Measurements from ENCODE around the gene FAM217B. TPM values are rescaled to one million over a fixed set of nuclear protein-coding genes. Genes with fewer than 3 reads are reported as not detected.
A peak's percentile ranks its signal among the peaks of the same experiment; 100 is the strongest.
"Not testable (repeated sequence)": the region's sequence is repeated elsewhere in the genome, so short reads cannot be mapped to it uniquely, and the experiment has no call there.

The FAM217B gene
- total RNA-seq, 1 donor from 2014 or later, result 7.3 TPM

DNA sequence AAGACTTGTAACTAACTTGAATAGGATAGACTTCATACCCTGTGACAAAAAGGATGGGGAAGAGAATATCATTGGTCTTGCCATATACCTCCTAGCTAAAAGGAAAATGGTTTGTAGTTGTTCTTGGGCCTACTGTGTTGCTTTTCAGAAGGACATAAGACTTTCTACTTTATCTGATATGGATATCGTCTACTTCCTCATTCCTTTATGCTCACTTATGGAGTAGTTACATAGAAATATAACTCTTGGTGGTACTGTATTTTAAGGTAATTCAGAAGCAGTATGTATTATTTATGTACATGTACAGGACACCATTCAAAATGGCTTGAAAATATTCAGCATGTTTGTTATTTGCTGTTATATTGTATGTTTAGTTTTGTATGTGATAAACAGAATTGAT is 8.0 kb downstream of the FAM217B start:
- Histone ChIP-seq H3K4me3 (ENCODE audit: low read length in 3 of 3) (no peak overlapping the region), H3K27me3 (ENCODE audit: control insufficient read depth in 3 of 3, insufficient read depth in 3 of 3, low read length in 3 of 3) (no peaks in the 10 kb centered on the region), H3K4me1 (ENCODE audit: control insufficient read depth in 3 of 3, insufficient read depth in 3 of 3, low read length in 3 of 3) (peaks cover 0 to 11% (median 0%) of the 10 kb centered on the region in 3 donors), H3K9ac (ENCODE audit: low read depth in 1 of 3, low read length in 3 of 3) (no peak overlapping the region), H3K36me3 (ENCODE audit: control insufficient read depth in 3 of 3, insufficient read depth in 3 of 3, low read length in 3 of 3) (peaks cover 10 to 34% (median 23%) of the 10 kb centered on the region in 3 donors), H3K9me3 (ENCODE audit: control insufficient read depth in 3 of 3, low read length in 3 of 3) (no peaks in the 10 kb centered on the region), H3K27ac (ENCODE audit: low read depth, low read length) (no peak overlapping the region)

DNA sequence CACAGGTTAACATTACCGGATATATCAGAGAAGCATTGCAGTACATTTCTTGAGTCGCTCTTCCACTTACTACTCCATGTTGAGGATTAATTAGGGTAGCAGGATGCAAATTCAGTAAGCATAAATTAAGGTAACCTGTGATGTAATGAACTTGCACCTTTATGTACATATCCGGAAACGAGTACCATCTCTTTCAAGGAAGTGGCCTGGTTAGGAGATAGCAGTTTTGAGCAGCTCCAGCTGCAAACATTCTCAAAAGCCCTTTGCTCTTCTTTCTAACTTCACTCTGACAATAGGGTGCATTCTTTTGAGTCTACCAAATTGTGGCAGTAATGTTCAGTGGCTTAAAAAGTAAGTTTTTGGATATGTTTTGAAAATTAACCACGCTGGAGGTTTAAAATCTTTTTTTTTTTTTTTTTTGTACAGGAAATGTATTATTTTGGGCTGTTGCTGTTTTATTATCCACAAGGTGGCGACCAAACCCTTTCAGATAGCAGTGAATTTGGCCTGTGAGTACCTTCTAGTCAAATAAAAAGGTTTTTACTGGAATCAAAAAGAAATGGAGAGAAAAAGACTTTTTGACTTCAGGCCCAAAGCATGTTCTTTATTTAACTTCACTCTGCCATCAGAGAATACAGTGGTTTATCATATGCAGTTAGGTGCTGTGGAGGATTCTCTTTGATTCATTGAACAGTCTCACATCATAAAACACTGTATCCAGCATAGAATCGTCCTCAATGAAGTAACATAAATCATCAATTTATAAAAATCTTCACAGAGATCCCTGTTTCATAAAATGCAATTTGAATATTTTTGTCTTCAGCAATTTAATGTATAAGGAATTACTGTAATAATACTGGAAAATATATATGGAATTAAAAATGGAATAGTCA is 8.9 kb downstream of the FAM217B start:
- no peak overlapping the region for H3K4me3 ChIP-seq (ENCODE audit: low read length in 3 of 3)
- no peak overlapping the region for H3K9ac ChIP-seq (ENCODE audit: low read depth in 1 of 3, low read length in 3 of 3)
- no peaks in the 10 kb centered on the region for H3K27me3 ChIP-seq (ENCODE audit: control insufficient read depth in 3 of 3, insufficient read depth in 3 of 3, low read length in 3 of 3)
- H3K9me3 ChIP-seq (ENCODE audit: control insufficient read depth in 3 of 3, low read length in 3 of 3), result no peaks in the 10 kb centered on the region
- H3K27ac ChIP-seq (ENCODE audit: low read depth, low read length), result no peak overlapping the region
- peaks cover 0 to 10% (median 0%) of the 10 kb centered on the region in 3 donors for H3K4me1 ChIP-seq (ENCODE audit: control insufficient read depth in 3 of 3, insufficient read depth in 3 of 3, low read length in 3 of 3)
- H3K36me3 ChIP-seq (ENCODE audit: control insufficient read depth in 3 of 3, insufficient read depth in 3 of 3, low read length in 3 of 3), result peaks cover 6 to 30% (median 17%) of the 10 kb centered on the region in 3 donors

DNA sequence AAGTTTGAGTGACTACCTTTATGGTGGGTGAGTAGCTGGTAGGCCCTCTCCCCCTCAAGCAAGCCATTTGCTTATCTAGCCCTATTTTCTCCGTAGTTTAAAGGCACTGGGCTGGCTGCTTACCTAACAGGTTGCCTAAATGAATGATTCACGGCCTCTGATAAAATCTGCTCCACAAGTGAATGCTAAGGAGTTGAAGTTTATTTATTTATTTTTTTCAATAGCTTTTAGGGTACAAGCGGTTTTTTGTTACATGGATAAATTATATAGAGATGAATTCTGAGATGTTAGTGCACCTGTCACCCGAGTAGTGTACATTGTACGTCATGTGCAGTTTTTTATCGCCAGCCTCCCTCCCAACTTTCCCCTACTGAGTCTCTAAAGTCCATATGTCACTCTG is 9.7 kb downstream of the FAM217B start:
- Histone ChIP-seq H3K36me3 (ENCODE audit: control insufficient read depth in 3 of 3, insufficient read depth in 3 of 3, low read length in 3 of 3) (peaks cover 0 to 22% (median 8%) of the 10 kb centered on the region in 3 donors), H3K4me3 (ENCODE audit: low read length in 3 of 3) (no peak overlapping the region), H3K9ac (ENCODE audit: low read depth in 1 of 3, low read length in 3 of 3) (no peak overlapping the region), H3K9me3 (ENCODE audit: control insufficient read depth in 3 of 3, low read length in 3 of 3) (no peaks in the 10 kb centered on the region), H3K4me1 (ENCODE audit: control insufficient read depth in 3 of 3, insufficient read depth in 3 of 3, low read length in 3 of 3) (peaks cover 4 to 9% (median 7%) of the 10 kb centered on the region in 3 donors), H3K27ac (ENCODE audit: low read depth, low read length) (no peak overlapping the region), H3K27me3 (ENCODE audit: control insufficient read depth in 3 of 3, insufficient read depth in 3 of 3, low read length in 3 of 3) (no peaks in the 10 kb centered on the region)

DNA sequence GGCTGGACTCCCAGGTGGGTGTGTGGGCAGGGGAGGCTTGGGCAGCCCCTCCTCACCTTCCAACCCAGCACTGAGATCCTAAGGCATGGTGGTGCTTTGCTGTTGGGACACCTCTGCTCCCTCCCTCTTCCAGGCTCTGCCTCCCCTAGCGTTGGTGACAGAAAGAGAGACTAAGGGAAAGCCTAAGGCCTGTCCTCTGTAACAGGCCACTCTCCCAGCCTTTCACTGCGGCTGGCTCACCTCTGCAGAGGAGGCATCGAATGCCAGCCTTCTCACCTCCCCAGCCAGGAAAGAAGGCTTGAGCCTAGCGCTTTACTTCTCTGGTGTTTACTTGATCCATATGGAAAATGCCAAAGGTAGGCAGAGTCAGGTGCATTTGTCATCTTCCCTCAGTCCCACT is 14.5 kb downstream of the FAM217B start:
- no peaks in the 10 kb centered on the region for H3K27me3 ChIP-seq (ENCODE audit: control insufficient read depth in 3 of 3, insufficient read depth in 3 of 3, low read length in 3 of 3)
- peak overlapping the region in 1 of 3 donors; percentile 17 for H3K4me3 ChIP-seq (ENCODE audit: low read length in 3 of 3)
- H3K9me3 ChIP-seq (ENCODE audit: control insufficient read depth in 3 of 3, low read length in 3 of 3), result no peaks in the 10 kb centered on the region
- H3K36me3 ChIP-seq (ENCODE audit: control insufficient read depth in 3 of 3, insufficient read depth in 3 of 3, low read length in 3 of 3), result peaks cover 3 to 13% (median 4%) of the 10 kb centered on the region in 3 donors
- peak overlapping the region in 2 of 3 donors; percentile 9 to 45 for H3K9ac ChIP-seq (ENCODE audit: low read depth in 1 of 3, low read length in 3 of 3)
- H3K27ac ChIP-seq (ENCODE audit: low read depth, low read length), result peak overlapping the region; percentile 48
- peaks cover 10 to 12% (median 10%) of the 10 kb centered on the region in 3 donors for H3K4me1 ChIP-seq (ENCODE audit: control insufficient read depth in 3 of 3, insufficient read depth in 3 of 3, low read length in 3 of 3)

DNA sequence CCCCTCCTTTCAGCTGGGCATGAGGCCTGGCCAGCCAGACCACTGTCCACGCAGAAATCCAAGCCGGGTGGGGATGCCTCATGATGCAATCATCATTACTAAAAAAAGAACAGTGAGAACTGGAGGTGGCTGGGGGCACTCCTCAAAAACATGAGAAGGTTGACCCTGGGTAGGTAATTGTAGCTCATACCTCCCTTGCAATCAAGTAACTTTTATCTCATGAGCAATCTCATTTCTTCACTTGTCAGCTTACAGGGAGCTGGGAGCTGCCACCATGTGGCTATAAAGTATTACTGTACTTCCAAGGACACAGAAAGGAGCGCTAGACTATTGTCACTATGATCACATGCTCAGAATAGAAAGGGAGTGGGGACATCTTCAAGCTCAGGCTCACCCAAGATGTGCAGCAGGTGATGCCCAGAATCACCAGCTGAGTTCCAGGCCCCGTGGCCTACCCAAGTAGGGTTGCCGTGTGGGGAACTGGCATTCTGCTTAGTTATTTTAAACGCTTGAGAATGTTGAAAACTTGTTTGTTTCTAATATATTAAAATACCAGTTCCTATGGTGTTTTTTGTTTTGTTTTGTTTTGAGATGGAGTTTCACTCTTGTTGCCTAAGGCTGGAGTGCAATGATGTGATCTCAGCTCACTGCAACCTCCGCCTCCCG is 15.1 kb downstream of the FAM217B start:
- Histone ChIP-seq H3K27ac (ENCODE audit: low read depth, low read length) (peak overlapping the region; percentile 48), H3K36me3 (ENCODE audit: control insufficient read depth in 3 of 3, insufficient read depth in 3 of 3, low read length in 3 of 3) (peaks cover 3 to 10% (median 4%) of the 10 kb centered on the region in 3 donors), H3K4me1 (ENCODE audit: control insufficient read depth in 3 of 3, insufficient read depth in 3 of 3, low read length in 3 of 3) (peaks cover 10 to 12% (median 10%) of the 10 kb centered on the region in 3 donors), H3K4me3 (ENCODE audit: low read length in 3 of 3) (peak overlapping the region in 1 of 3 donors; percentile 17), H3K9me3 (ENCODE audit: control insufficient read depth in 3 of 3, low read length in 3 of 3) (no peaks in the 10 kb centered on the region), H3K27me3 (ENCODE audit: control insufficient read depth in 3 of 3, insufficient read depth in 3 of 3, low read length in 3 of 3) (no peaks in the 10 kb centered on the region), H3K9ac (ENCODE audit: low read depth in 1 of 3, low read length in 3 of 3) (peak overlapping the region in 2 of 3 donors; percentile 9 to 45)

DNA sequence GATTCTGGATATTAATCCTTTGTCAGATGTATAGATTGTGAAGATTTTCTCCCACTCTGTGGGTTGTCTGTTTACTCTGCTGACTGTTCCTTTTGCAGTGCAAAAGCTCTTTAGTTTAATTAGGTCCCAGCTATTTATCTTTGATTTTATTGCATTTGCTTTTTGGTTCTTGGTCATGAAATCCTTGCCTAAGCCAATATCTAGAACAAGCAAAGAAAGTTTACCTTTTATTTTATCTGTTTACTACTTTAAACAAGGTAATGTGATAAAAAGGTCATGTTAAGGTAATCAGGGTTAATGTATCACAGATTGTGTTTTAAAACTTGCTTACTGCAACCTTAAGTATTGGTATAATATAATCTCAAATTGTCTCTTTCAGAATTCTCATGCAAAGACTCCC is 17.4 kb downstream of the FAM217B start:
- not testable (repeated sequence) for H3K9ac ChIP-seq (ENCODE audit: low read depth in 1 of 3, low read length in 3 of 3); H3K36me3 ChIP-seq (ENCODE audit: control insufficient read depth in 3 of 3, insufficient read depth in 3 of 3, low read length in 3 of 3); H3K27ac ChIP-seq (ENCODE audit: low read depth, low read length); H3K4me3 ChIP-seq (ENCODE audit: low read length in 3 of 3); H3K27me3 ChIP-seq (ENCODE audit: control insufficient read depth in 3 of 3, insufficient read depth in 3 of 3, low read length in 3 of 3); H3K9me3 ChIP-seq (ENCODE audit: control insufficient read depth in 3 of 3, low read length in 3 of 3)
- H3K4me1 ChIP-seq (ENCODE audit: control insufficient read depth in 3 of 3, insufficient read depth in 3 of 3, low read length in 3 of 3), result peaks cover 10 to 12% (median 10%) of the 10 kb centered on the region in 3 donors

DNA sequence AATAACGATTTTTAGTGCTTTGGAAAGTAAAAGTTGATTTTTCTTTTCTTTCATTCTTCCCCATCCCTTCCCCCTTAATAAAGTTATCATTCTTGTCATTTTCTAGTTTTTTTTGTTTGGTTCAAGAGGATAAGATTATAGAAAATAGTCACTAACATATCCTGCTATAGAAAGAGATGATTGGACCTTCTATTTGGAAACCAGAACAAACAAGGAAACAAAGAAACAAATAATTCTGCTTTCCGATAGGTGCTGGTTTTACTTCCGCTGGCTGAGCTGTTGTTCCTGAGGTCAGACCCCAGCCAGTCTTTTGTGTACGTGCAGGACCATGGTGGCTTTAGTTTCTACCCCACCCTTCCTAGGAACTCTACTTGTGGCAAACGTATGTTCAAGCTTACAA is 17.9 kb downstream of the FAM217B start, which contains the start of gene CDH26:
CDH26 (plus strand) TSS at position 301 of the 400 bp plus-strand sequence. CDS start 304 bp downstream, outside the sequence.
- H3K4me3 ChIP-seq (ENCODE audit: low read length in 3 of 3), result no peak within 1 kb of the TSS
- peaks cover 0 to 7% (median 3%) of the 10 kb centered on the region in 3 donors for H3K36me3 ChIP-seq (ENCODE audit: control insufficient read depth in 3 of 3, insufficient read depth in 3 of 3, low read length in 3 of 3)
- H3K27ac ChIP-seq (ENCODE audit: low read depth, low read length), result no peak within 1 kb of the TSS
- peaks cover 10 to 12% (median 10%) of the 10 kb centered on the region in 3 donors for H3K4me1 ChIP-seq (ENCODE audit: control insufficient read depth in 3 of 3, insufficient read depth in 3 of 3, low read length in 3 of 3)
- H3K9me3 ChIP-seq (ENCODE audit: control insufficient read depth in 3 of 3, low read length in 3 of 3), result no peaks in the 10 kb centered on the region
- H3K9ac ChIP-seq (ENCODE audit: low read depth in 1 of 3, low read length in 3 of 3), result no peak within 1 kb of the TSS
- H3K27me3 ChIP-seq (ENCODE audit: control insufficient read depth in 3 of 3, insufficient read depth in 3 of 3, low read length in 3 of 3), result no peaks in the 10 kb centered on the region

DNA sequence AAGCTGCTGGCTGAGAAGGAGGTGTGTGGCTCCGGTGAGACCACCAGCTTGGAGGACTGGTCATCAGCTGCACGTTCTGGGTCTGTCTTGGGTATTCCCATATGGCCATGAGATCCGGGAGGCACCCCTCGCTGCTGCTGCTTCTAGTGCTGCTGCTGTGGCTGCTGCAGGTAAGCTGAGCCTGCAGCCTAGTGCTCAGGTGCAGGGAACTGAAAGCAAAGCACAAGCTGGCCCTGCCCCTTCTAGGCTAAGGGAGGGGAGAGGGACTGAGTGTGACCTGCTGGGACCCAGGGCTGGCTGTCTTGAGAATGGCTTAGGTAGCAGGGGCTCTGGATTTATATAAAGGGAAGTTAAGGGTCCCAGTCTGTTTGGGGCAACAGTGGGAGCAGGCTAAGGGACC is 18.4 kb downstream of the FAM217B start:
- no peak overlapping the region for H3K9ac ChIP-seq (ENCODE audit: low read depth in 1 of 3, low read length in 3 of 3)
- H3K4me3 ChIP-seq (ENCODE audit: low read length in 3 of 3), result no peak overlapping the region

DNA sequence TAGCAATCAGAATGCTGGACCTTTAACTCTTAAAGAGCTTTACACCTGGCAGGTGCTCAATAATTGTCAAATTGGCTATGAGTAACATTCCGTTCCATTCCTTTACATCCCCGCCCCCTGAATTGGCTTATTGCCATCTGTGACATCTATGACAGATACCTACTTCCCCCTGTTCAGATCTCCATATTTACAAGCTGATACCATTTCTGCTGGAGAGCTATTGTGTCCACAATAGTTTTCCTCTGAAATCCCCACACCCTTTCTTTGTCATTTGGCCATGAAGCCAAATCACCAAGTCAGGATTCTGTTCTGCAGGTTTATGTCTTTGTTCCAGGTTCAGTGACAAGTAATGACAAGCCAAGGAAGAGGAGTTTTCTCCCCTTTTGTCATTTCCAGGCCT is 21.2 kb downstream of the FAM217B start:
- H3K9me3 ChIP-seq (ENCODE audit: control insufficient read depth in 3 of 3, low read length in 3 of 3), result no peaks in the 10 kb centered on the region
- H3K9ac ChIP-seq (ENCODE audit: low read depth in 1 of 3, low read length in 3 of 3), result no peak overlapping the region
- no peaks in the 10 kb centered on the region for H3K27me3 ChIP-seq (ENCODE audit: control insufficient read depth in 3 of 3, insufficient read depth in 3 of 3, low read length in 3 of 3)
- no peak overlapping the region for H3K4me3 ChIP-seq (ENCODE audit: low read length in 3 of 3)
- no peak overlapping the region for H3K27ac ChIP-seq (ENCODE audit: low read depth, low read length)
- H3K36me3 ChIP-seq (ENCODE audit: control insufficient read depth in 3 of 3, insufficient read depth in 3 of 3, low read length in 3 of 3), result peaks cover 0 to 7% (median 3%) of the 10 kb centered on the region in 3 donors
- H3K4me1 ChIP-seq (ENCODE audit: control insufficient read depth in 3 of 3, insufficient read depth in 3 of 3, low read length in 3 of 3), result no peaks in the 10 kb centered on the region

More for the DNA sequence above, 18.4 kb downstream of the FAM217B start:
- peaks cover 10 to 12% (median 10%) of the 10 kb centered on the region in 3 donors for H3K4me1 ChIP-seq (ENCODE audit: control insufficient read depth in 3 of 3, insufficient read depth in 3 of 3, low read length in 3 of 3)
- H3K27me3 ChIP-seq (ENCODE audit: control insufficient read depth in 3 of 3, insufficient read depth in 3 of 3, low read length in 3 of 3), result no peaks in the 10 kb centered on the region
- no peaks in the 10 kb centered on the region for H3K9me3 ChIP-seq (ENCODE audit: control insufficient read depth in 3 of 3, low read length in 3 of 3)
- peaks cover 0 to 7% (median 3%) of the 10 kb centered on the region in 3 donors for H3K36me3 ChIP-seq (ENCODE audit: control insufficient read depth in 3 of 3, insufficient read depth in 3 of 3, low read length in 3 of 3)
- no peak overlapping the region for H3K27ac ChIP-seq (ENCODE audit: low read depth, low read length)
